IMR-90 (cell line): ENCODE data around the gene FRMD3. TPM values are rescaled to one million over a fixed set of nuclear protein-coding genes. Genes with fewer than 3 reads are reported as not detected.

Experiments used
- ATAC-seq: fragments of 200-7000 bp; cut with Tn5 transposase; 2 replicates; pipeline ENCODE4 v1.9.1; 2020; ENCODE audit warnings: low read depth, mild to moderate bottlenecking, moderate library complexity
- BruUV-seq: library from RNA; stranded (reverse); fragments of 400-500 nt; replicated peaks from 2 replicates; lab custom pipeline; 2021; lab: Mats Ljungman, UMichigan
- CTCF ChIA-PET: fragments of 300-600 bp; formaldehyde crosslinking; extraction: SDS; loops from one replicate; lab custom pipeline; 2021; ENCODE audit warnings: antibody characterized with exemption; lab: Yijun Ruan, JAX
- POLR2A ChIA-PET: fragments of 300-600 bp; sonication (Branson Sonifier 250); formaldehyde crosslinking; loops from one replicate; lab custom pipeline; 2022; ENCODE audit warnings: antibody characterized with exemption; ENCODE audit not compliant: unreplicated experiment; lab: Charles Lee
- DNase-seq: peaks from one replicate; pipeline ENCODE4 v3.0.0; 2013
- H2AFZ ChIP-seq: replicated peaks from 2 replicates; pipeline ENCODE3; 2013; ENCODE audit warnings: low read length, mild to moderate bottlenecking; ENCODE audit not compliant: poor library complexity
- H2AK5ac ChIP-seq: 2 replicates; pipeline ENCODE4 v1.6.1; 2013; ENCODE audit warnings: low read depth, low read length, inconsistent platforms
- H2AK9ac ChIP-seq: replicated peaks from 2 replicates; pipeline ENCODE3; 2013; ENCODE audit warnings: mild to moderate bottlenecking, low read depth, low read length, moderate library complexity; ENCODE audit not compliant: poor library complexity
- H2BK120ac ChIP-seq: 2 replicates; pipeline ENCODE4 v1.6.1; 2013; ENCODE audit warnings: low read depth, low read length, inconsistent platforms
- H2BK15ac ChIP-seq: 3 replicates; pipeline ENCODE4 v1.6.1; 2013; ENCODE audit warnings: low read depth, low read length, inconsistent platforms
- H2BK20ac ChIP-seq: 2 replicates; pipeline ENCODE4 v1.6.1; 2013; ENCODE audit warnings: low read depth, mild to moderate bottlenecking, inconsistent platforms, low read length, moderate library complexity
- H2BK5ac ChIP-seq: 2 replicates; pipeline ENCODE4 v1.6.1; 2013; ENCODE audit warnings: mild to moderate bottlenecking, low read depth, low read length, inconsistent platforms; ENCODE audit not compliant: poor library complexity, severe bottlenecking
- H3K14ac ChIP-seq: replicated peaks from 2 replicates; pipeline ENCODE4 v1.6.1; 2013; ENCODE audit warnings: low read depth, low read length, inconsistent platforms
- H3K18ac ChIP-seq: 2 replicates; pipeline ENCODE4 v1.6.1; 2013; ENCODE audit warnings: low read depth, low read length, control low read depth
- H3K23ac ChIP-seq: 2 replicates; pipeline ENCODE4 v1.6.1; 2013; ENCODE audit warnings: low read depth, low read length, inconsistent platforms
- H3K27ac ChIP-seq: 2 replicates; pipeline ENCODE4 v1.5.1; 2013; ENCODE audit warnings: mild to moderate bottlenecking, control low read depth, low read length; ENCODE audit not compliant: insufficient read depth
- H3K27me3 ChIP-seq: 2 replicates; pipeline ENCODE4 v1.6.1; 2013; ENCODE audit warnings: low read length; ENCODE audit not compliant: control insufficient read depth, insufficient read depth
- H3K36me3 ChIP-seq: 2 replicates; pipeline ENCODE4 v1.6.1; 2013; ENCODE audit warnings: low read length, mixed read lengths; ENCODE audit not compliant: control insufficient read depth, insufficient read depth
- H3K4ac ChIP-seq: 2 replicates; pipeline ENCODE4 v1.6.1; 2013; ENCODE audit warnings: low read depth, low read length, inconsistent platforms
- H3K4me1 ChIP-seq: 2 replicates; pipeline ENCODE4 v1.6.1; 2013; ENCODE audit warnings: low read length, mixed read lengths; ENCODE audit not compliant: control insufficient read depth, insufficient read depth
- H3K4me2 ChIP-seq: 2 replicates; pipeline ENCODE4 v1.6.1; 2013; ENCODE audit warnings: low read depth, mild to moderate bottlenecking, control low read depth, low read length, moderate library complexity
- H3K4me3 ChIP-seq: 2 replicates; pipeline ENCODE4 v1.5.1; 2013; ENCODE audit warnings: low read depth, mild to moderate bottlenecking, control low read depth, low read length, moderate library complexity; ENCODE audit not compliant: insufficient read depth
- H3K56ac ChIP-seq: 2 replicates; pipeline ENCODE4 v1.6.1; 2013; ENCODE audit warnings: low read length, inconsistent platforms; ENCODE audit not compliant: insufficient read depth; ENCODE audit errors: extremely low read depth
- H3K79me1 ChIP-seq, 2 experiments: 2 replicates each; pipeline ENCODE4 v1.6.1; 2013; ENCODE audit warnings: low read length in 2 of 2, inconsistent platforms in 1 of 2, low read depth in 1 of 2
- H3K9ac ChIP-seq: 2 replicates; pipeline ENCODE4 v1.6.1; 2013; ENCODE audit warnings: low read depth, low read length, control low read depth
- H3K9me1 ChIP-seq: 2 replicates; pipeline ENCODE4 v1.6.1; 2013; ENCODE audit warnings: low read length, inconsistent platforms; ENCODE audit not compliant: insufficient read depth
- H3K9me3 ChIP-seq: 2 replicates; pipeline ENCODE4 v1.6.1; 2013; ENCODE audit warnings: low read length; ENCODE audit not compliant: control insufficient read depth, insufficient read depth
- H4K20me1 ChIP-seq: 2 replicates; pipeline ENCODE4 v1.6.1; 2013; ENCODE audit warnings: low read length, inconsistent platforms; ENCODE audit not compliant: insufficient read depth
- H4K5ac ChIP-seq: 2 replicates; pipeline ENCODE4 v1.6.1; 2013; ENCODE audit warnings: mild to moderate bottlenecking, low read depth, low read length, control low read depth
- H4K8ac ChIP-seq, 2 experiments: 2 replicates each; pipeline ENCODE4 v1.6.1; 2013; ENCODE audit warnings: low read depth in 2 of 2, low read length in 2 of 2, control low read depth in 1 of 2, inconsistent platforms in 1 of 2
- H4K91ac ChIP-seq: 2 replicates; pipeline ENCODE4 v1.6.1; 2013; ENCODE audit warnings: low read depth, low read length, inconsistent platforms; ENCODE audit not compliant: insufficient read depth
- MAZ ChIP-seq: IDR thresholded peaks from 2 replicates; pipeline ENCODE4 v1.6.1; 2012; ENCODE audit warnings: low read depth, mild to moderate bottlenecking, low read length, improper control_type of control experiment, moderate library complexity, borderline replicate concordance
- NFE2L2 ChIP-seq: fragments of 150-350 bp; IDR thresholded peaks from 2 replicates; pipeline ENCODE4 v1.6.1; 2016; ENCODE audit warnings: low read depth, mild to moderate bottlenecking, low read length
- WGBS, 2 experiments: methylation state at CpG; one replicate each; pipeline versions ENCODE4 v1.1.5 to v1.1.7; 2013; ENCODE audit warnings: missing lambda C conversion rate in 2 of 2; ENCODE audit not compliant: insufficient read length in 1 of 2; ENCODE audit errors: extremely low coverage in 2 of 2; 5-methylcytosine and 5-hydroxymethylcytosine counted together
- dilution Hi-C: fragments of 300-500 bp; cut with HindIII; formaldehyde crosslinking; loops from one replicate; pipeline ENCODE4 v1.14.3; 2018; ENCODE audit warnings: low sequenced_read_pairs; ENCODE audit not compliant: unreplicated experiment
- in situ Hi-C: fragments of 300-500 bp; cut with MboI; formaldehyde crosslinking; loops from 3 replicates; pipeline ENCODE4 v1.14.3; 2019; ENCODE audit warnings: low sequenced_read_pairs, inconsistent platforms, mixed read lengths
- intact Hi-C: fragments of 100-400 bp; cut with micrococcal nuclease; formaldehyde crosslinking; loops from 2 replicates; pipeline ENCODE4 v1.10.0; 2022
- polyA plus RNA-seq, 3 experiments: library from polyadenylated mRNA; depleted of rRNA; stranded (reverse); fragments of >200 nt; gene quantifications; 2 replicates each; pipeline ENCODE4 v1.2.3, GENCODE V29; 2012; ENCODE audit warnings: low replicate concordance in 1 of 3
- total RNA-seq: library from RNA; depleted of rRNA; stranded (reverse); fragments of >200 nt; gene quantifications from 2 replicates; pipeline ENCODE4 v1.2.3, GENCODE V29; 2012

FRMD3 gene
- total and polyA plus RNA-seq, 2 of the 4 experiments (the other 2 are of a cell fraction): 0.02 to 0.18 TPM

GRCh38 chr9:83346655-83347420 is 191.4 kb downstream of the FRMD3 start:
- no peak overlapping the region for H3K4me2 ChIP-seq
- WGBS, 2 experiments: 57% methylated on average over 1 of the region's 2 CpGs; no CpG with 5 or more reads in 1 of the 2 experiments
- H3K23ac ChIP-seq: no peak overlapping the region
- ChIA-PET CTCF (interaction anchor here (2.0 kb wide), 1 partner anchor 13 kb away, joined by 4 read pairs; no protein-coding TSS in a partner anchor), POLR2A (no interaction called here)
- no peaks in the 10 kb centered on the region for H3K9me3 ChIP-seq
- dilution Hi-C loops: no loop called here
- H3K56ac ChIP-seq: no peak overlapping the region
- H3K18ac ChIP-seq: no peak overlapping the region
- H3K4me3 ChIP-seq: no peak overlapping the region
- H2BK5ac ChIP-seq: no peak overlapping the region
- H3K4ac ChIP-seq: no peak overlapping the region
- H2BK120ac ChIP-seq: no peak overlapping the region
- H2BK20ac ChIP-seq: no peak overlapping the region
- no peak for TF ChIP-seq NFE2L2
- no peak for TF ChIP-seq MAZ
- H3K27me3 ChIP-seq: no peaks in the 10 kb centered on the region
- H3K14ac ChIP-seq: no peak overlapping the region
- in situ Hi-C loops: no loop called here
- no peak overlapping the region for H3K9ac ChIP-seq
- H2AK9ac ChIP-seq: no peak overlapping the region
- no peaks in the 10 kb centered on the region for H3K79me1 ChIP-seq
- no peak for DNase-seq
- H3K4me1 ChIP-seq: no peaks in the 10 kb centered on the region
- H2AK5ac ChIP-seq: no peak overlapping the region
- no peak overlapping the region for H3K27ac ChIP-seq
- no peaks in the 10 kb centered on the region for H4K20me1 ChIP-seq
- ATAC-seq: no peak
- H4K91ac ChIP-seq: no peak overlapping the region
- H3K9me1 ChIP-seq: no peaks in the 10 kb centered on the region
- H4K8ac ChIP-seq: no peak overlapping the region
- no peak overlapping the region for H4K5ac ChIP-seq
- H3K36me3 ChIP-seq: no peaks in the 10 kb centered on the region
- no peak overlapping the region for H2AFZ ChIP-seq
- BruUV-seq: no TSS peak
- no peak overlapping the region for H2BK15ac ChIP-seq
- intact Hi-C loops: no loop called here
